Lower lobe of right lung (tissue), 2 donors: ENCODE results near the gene SESN3. TPM values are rescaled to one million over a fixed set of nuclear protein-coding genes. Genes with fewer than 3 reads are reported as not detected.
A peak's percentile ranks its signal among the peaks of the same experiment; 100 is the strongest.
"Not testable (repeated sequence)": the region's sequence is repeated elsewhere in the genome, so short reads cannot be mapped to it uniquely, and the experiment has no call there.

Source experiments
- ATAC-seq, 2 donors: fragments of 200-7000 bp; cut with Tn5 transposase; one replicate each; pipeline ENCODE4 v1.9.1; 2020 to 2022; ENCODE audit warnings: mild to moderate bottlenecking in 2 of 2, moderate library complexity in 2 of 2
- DNase-seq: peaks from one replicate; pipeline ENCODE4 v3.0.0-alpha.2; 2020
- H3K27ac ChIP-seq: fragments of 200-600 bp; one replicate; pipeline ENCODE4 v1.8.0; 2022
- H3K27me3 ChIP-seq: fragments of 200-600 bp; one replicate; pipeline ENCODE4 v1.8.0; 2022; ENCODE audit warnings: low read depth
- H3K36me3 ChIP-seq: fragments of 200-600 bp; one replicate; pipeline ENCODE4 v1.8.0; 2022; ENCODE audit warnings: mild to moderate bottlenecking
- H3K4me1 ChIP-seq: fragments of 200-600 bp; one replicate; pipeline ENCODE4 v1.8.0; 2022
- H3K4me3 ChIP-seq: fragments of 200-600 bp; one replicate; pipeline ENCODE4 v1.8.0; 2022; ENCODE audit warnings: mild to moderate bottlenecking
- H3K9me3 ChIP-seq: fragments of 200-600 bp; one replicate; pipeline ENCODE4 v1.8.0; 2022
- CTCF ChIP-seq: fragments of 200-600 bp; IDR thresholded peaks from one replicate; pipeline ENCODE4 v1.8.0; 2022; ENCODE audit warnings: antibody characterized with exemption, mild to moderate bottlenecking
- intact Hi-C: fragments of 100-400 bp; cut with DNase I; formaldehyde crosslinking; loops from one replicate; pipeline ENCODE4 v1.11.0; 2022
- total RNA-seq: library from RNA; stranded (reverse); fragmentation: NEBNext Ultra II Directional; extraction: Animal tissue kit (Norgen Biotek cat#: 25700); gene quantifications from one replicate; pipeline ENCODE4 v1.2.1, GENCODE V29; 2021
- donor health status: DM: no; HTN: yes; CAD: no; lungs with severe emphysema.

The SESN3 gene
- total RNA-seq, 1 donor from 2014 or later: 33.8 TPM

- intact Hi-C loops: no loop called here
- ATAC-seq (peak; percentile 97 to 98), DNase-seq (peak; percentile 78)
- Histone ChIP-seq H3K4me3 (peak overlapping the region; percentile 40), H3K36me3 (no peaks in the 10 kb centered on the region), H3K9me3 (no peaks in the 10 kb centered on the region), H3K27ac (peak overlapping the region; percentile 73), H3K4me1 (peaks cover 33% of the 10 kb centered on the region), H3K27me3 (no peaks in the 10 kb centered on the region)
- TF ChIP-seq CTCF: no peak
Measured at GRCh38 chr11:95254131-95254704, 23.2 kb upstream of the SESN3 start.

- intact Hi-C loops: no loop called here
- no peak for TF ChIP-seq CTCF
- H3K27ac ChIP-seq: peak overlapping the region; percentile 73
- H3K36me3 ChIP-seq: no peaks in the 10 kb centered on the region
- H3K27me3 ChIP-seq: no peaks in the 10 kb centered on the region
- H3K4me1 ChIP-seq: peaks cover 33% of the 10 kb centered on the region
- H3K4me3 ChIP-seq: no peak overlapping the region
- ATAC-seq: no peak
- no peaks in the 10 kb centered on the region for H3K9me3 ChIP-seq
- no peak for DNase-seq
Measured at GRCh38 chr11:95253141-95253540, 22.1 kb upstream of the SESN3 start.

GRCh38 chr11:95252586-95252985 lies 21.6 kb upstream of the SESN3 start:
- Histone ChIP-seq H3K4me1 (peaks cover 33% of the 10 kb centered on the region), H3K4me3 (no peak overlapping the region), H3K36me3 (no peaks in the 10 kb centered on the region), H3K27ac (no peak overlapping the region), H3K9me3 (no peaks in the 10 kb centered on the region), H3K27me3 (no peaks in the 10 kb centered on the region)
- DNase-seq (no peak), ATAC-seq (no peak)
- no peak for TF ChIP-seq CTCF
- intact Hi-C loops: no loop called here

- H3K27me3 ChIP-seq, intact Hi-C loops, H3K9me3 ChIP-seq, H3K36me3 ChIP-seq, ATAC-seq, DNase-seq, H3K27ac ChIP-seq, H3K4me3 ChIP-seq: not testable (repeated sequence)
- H3K4me1 ChIP-seq: peaks cover 33% of the 10 kb centered on the region
Measured at GRCh38 chr11:95251896-95252295, 20.9 kb upstream of the SESN3 start.

- Histone ChIP-seq H3K4me1 (peaks cover 8% of the 10 kb centered on the region), H3K9me3 (no peaks in the 10 kb centered on the region), H3K27me3 (no peaks in the 10 kb centered on the region), H3K36me3 (no peaks in the 10 kb centered on the region), H3K4me3 (no peak overlapping the region), H3K27ac (no peak overlapping the region)
- DNase-seq: no peak
- intact Hi-C loops: no loop called here
- peak; percentile 11 to 35 for ATAC-seq
- no peak for TF ChIP-seq CTCF
Measured at GRCh38 chr11:95248666-95249467, 17.9 kb upstream of the SESN3 start.

- intact Hi-C loops: no loop called here
- Histone ChIP-seq H3K4me1 (peaks cover 6% of the 10 kb centered on the region), H3K4me3 (no peak overlapping the region), H3K9me3 (no peaks in the 10 kb centered on the region), H3K27ac (no peak overlapping the region), H3K36me3 (no peaks in the 10 kb centered on the region), H3K27me3 (no peaks in the 10 kb centered on the region)
- no peak for TF ChIP-seq CTCF
- ATAC-seq (no peak), DNase-seq (no peak)
Measured at GRCh38 chr11:95247883-95248282, 16.9 kb upstream of the SESN3 start.
